IPS-18a (cell line): ENCODE data around the gene CARMIL3.
"Not testable (repeated sequence)": the region's sequence is repeated elsewhere in the genome, so short reads cannot be mapped to it uniquely, and the experiment has no call there.

ENCODE experiments used
- H3K27ac ChIP-seq: one replicate; pipeline ENCODE4 v1.5.1; 2013; ENCODE audit warnings: low read length
- H3K27me3 ChIP-seq: one replicate; pipeline ENCODE4 v1.6.1; 2013; ENCODE audit warnings: mild to moderate bottlenecking, low read length; ENCODE audit not compliant: control insufficient read depth, insufficient read depth
- H3K36me3 ChIP-seq: one replicate; pipeline ENCODE4 v1.6.1; 2013; ENCODE audit warnings: low read depth, low read length; ENCODE audit not compliant: control insufficient read depth
- H3K4me1 ChIP-seq: one replicate; pipeline ENCODE4 v1.6.1; 2013; ENCODE audit warnings: low read depth, low read length; ENCODE audit not compliant: control insufficient read depth
- H3K4me3 ChIP-seq: one replicate; pipeline ENCODE4 v1.5.1; 2013; ENCODE audit warnings: low read length
- H3K9ac ChIP-seq: one replicate; pipeline ENCODE4 v1.6.1; 2013; ENCODE audit warnings: mild to moderate bottlenecking, low read length, moderate library complexity
- H3K9me3 ChIP-seq: one replicate; pipeline ENCODE4 v1.6.1; 2013; ENCODE audit warnings: low read depth, low read length; ENCODE audit not compliant: control insufficient read depth

CARMIL3 gene

DNA sequence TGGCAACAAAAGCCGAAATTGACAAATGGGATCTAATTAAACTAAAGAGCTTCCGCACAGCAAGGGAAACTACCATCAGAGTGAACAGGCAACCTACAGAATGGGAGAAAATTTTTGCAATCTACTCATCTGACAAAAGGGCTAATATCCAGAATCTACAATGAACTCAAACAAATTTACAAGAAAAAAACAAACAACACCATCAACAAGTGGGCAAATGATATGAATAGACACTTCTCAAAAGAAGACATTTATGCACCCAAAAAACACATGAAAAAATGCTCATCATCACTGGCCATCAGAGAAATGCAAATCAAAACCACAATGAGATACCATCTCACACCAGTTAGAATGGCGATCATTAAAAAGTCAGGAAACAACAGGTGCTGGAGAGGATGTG lies 22.1 kb upstream of the CARMIL3 start:
- not testable (repeated sequence) for H3K27me3 ChIP-seq, H3K9me3 ChIP-seq, H3K4me1 ChIP-seq, H3K9ac ChIP-seq, H3K27ac ChIP-seq, H3K4me3 ChIP-seq, H3K36me3 ChIP-seq

DNA sequence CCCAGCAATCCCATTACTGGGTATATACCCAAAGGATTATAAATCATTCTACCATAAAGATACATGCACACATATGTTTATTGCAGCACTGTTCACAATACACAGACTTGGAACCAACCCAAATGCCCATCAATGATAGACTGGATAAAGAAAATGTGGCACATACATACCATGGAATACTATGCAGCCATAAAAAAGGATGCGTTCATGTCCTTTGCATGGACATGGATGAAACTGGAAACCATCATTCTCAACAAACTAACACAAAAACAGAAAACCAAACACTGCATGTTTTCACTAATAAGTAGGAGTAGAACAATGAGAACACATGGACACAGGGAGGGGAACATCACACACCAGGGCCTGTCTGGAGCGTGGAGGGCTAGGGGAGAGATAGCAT lies 20.5 kb upstream of the CARMIL3 start:
- H3K9ac ChIP-seq, H3K4me3 ChIP-seq, H3K9me3 ChIP-seq, H3K4me1 ChIP-seq, H3K27me3 ChIP-seq, H3K27ac ChIP-seq, H3K36me3 ChIP-seq: not testable (repeated sequence)

DNA sequence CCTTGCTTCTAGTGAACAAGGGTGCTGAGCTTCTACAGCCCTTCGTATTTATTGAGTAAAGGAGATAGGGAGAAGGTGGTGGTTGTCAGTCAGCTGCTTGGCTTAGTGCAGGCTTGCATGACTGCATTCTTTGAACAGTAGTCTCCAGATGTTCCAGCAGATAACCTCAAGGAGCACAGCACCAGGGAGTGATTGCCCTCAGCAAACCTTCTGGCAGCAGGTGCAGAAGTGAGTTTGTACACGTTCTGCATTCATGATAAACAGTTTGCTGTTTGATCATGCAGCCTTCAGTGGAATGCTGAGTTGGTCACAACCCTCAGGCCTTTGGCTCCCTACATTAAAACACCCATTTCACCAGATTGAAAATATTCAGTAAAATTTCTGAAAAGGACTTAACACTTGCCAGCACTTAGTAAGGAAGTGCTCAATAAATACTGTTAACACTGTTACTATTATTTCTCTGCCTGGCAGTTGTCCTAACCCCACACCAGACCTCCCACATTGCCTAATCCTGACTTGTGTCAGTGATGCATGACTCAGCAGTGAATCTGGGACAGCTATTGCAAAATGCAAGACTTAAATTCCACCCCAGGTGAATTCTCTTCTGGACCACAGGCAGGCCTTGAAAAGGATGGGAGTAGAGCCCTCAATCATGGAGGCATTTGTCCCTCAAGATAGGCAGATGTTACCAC lies 18.9 kb upstream of the CARMIL3 start:
- H3K27me3 ChIP-seq: no peaks in the 10 kb centered on the region
- H3K4me1 ChIP-seq: no peaks in the 10 kb centered on the region
- H3K36me3 ChIP-seq: no peaks in the 10 kb centered on the region
- no peaks in the 10 kb centered on the region for H3K9me3 ChIP-seq
- no peak overlapping the region for H3K4me3 ChIP-seq
- no peak overlapping the region for H3K27ac ChIP-seq
- no peak overlapping the region for H3K9ac ChIP-seq

DNA sequence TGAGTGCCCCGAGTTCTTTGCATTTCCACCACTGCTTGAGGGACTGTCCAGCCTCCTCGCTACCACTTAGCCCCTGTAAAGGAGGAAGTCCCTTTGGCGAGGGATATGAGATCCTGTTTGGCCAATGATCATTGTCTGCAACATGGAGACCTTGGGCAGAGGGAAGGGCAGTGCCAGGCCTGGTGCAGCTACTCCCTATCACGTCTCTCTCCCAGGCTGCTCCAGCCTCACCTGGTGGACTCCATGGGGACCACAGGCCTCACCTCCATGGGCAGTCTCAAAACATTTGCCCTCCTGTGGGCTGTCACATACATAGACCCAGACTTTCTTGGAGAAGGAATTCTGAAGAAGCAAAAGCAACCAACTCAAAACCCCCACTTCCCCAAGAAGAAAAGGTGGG lies 16.0 kb upstream of the CARMIL3 start:
- H3K27me3 ChIP-seq, H3K9ac ChIP-seq, H3K4me1 ChIP-seq, H3K9me3 ChIP-seq, H3K36me3 ChIP-seq, H3K27ac ChIP-seq: not testable (repeated sequence)
- H3K4me3 ChIP-seq: peak overlapping the region; percentile 81

DNA sequence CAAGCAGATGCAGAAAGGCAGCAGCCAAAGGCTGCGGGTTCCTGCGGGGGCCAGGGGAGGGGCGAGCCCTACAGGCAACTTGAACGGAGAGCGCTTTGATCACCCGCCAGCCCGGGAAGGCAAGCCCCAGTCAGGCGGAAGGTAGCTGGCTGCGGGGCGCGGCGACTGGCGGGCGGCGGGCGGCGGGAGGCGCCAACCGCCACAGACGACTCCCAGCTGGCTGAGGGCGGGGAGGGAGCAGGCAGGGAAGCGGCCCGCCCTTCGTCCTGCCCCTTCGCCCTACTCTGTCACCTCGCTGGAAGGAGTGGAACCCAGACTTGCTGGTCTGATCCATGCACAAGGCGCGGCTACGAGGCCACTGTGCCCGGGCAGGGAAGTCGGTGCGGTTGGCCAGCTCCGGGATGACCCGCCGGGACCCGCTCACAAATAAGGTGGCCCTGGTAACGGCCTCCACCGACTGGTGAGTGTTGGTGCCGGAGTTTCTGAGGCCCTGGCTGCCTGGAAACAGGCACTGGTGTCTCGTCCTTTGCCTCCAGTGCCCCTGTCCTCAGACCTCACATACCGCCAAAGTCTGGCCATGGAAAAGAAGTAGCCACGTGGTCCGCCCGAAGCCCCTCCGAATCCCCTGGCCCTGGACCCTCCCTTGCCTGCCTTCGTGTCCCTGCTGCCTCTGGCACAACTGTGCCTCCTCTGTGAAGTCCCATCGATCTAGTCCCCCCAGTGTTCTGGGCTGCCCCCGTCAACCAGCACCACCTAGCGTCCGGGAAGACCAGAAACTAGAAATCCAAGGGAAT lies 15.4 kb upstream of the CARMIL3 start:
- H3K4me1 ChIP-seq: no peaks in the 10 kb centered on the region
- H3K36me3 ChIP-seq: no peaks in the 10 kb centered on the region
- H3K27ac ChIP-seq: no peak overlapping the region
- peak overlapping the region; percentile 74 for H3K9ac ChIP-seq
- H3K4me3 ChIP-seq: peak overlapping the region; percentile 81
- no peaks in the 10 kb centered on the region for H3K27me3 ChIP-seq
- H3K9me3 ChIP-seq: no peaks in the 10 kb centered on the region

DNA sequence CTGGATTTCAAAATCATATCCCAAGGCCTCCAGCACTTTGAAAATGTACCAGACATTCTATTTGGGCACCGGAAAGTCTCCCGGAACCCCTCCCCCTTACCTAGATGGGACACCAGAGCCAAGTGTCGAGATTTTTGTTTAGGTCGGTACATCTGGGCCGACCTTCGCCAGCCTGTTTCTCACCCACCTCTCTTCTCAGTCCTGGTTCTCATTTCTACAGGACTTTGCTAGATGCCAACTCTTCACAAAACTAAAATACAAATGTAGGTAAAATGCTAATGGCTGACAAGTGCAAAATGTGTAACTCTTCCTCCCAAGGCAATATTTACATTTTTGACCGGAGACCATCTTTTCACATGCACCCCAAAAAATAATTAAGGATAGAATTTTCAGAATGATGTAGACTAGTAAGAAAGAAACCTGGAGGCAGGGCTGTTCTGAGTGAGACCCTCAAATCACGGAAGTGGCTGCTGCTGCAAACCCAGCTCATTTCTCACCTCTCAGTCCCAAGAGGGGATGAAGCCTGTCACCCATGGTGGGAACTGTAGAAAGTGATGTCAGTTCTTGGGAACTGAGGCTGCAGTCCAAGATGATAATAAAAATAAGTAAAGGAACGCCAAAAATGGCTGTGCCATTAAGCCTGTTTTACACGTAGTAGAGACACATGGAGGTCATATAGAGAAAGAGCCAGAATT lies 14.7 kb upstream of the CARMIL3 start:
- H3K27ac ChIP-seq, H3K9ac ChIP-seq, H3K9me3 ChIP-seq: not testable (repeated sequence)

DNA sequence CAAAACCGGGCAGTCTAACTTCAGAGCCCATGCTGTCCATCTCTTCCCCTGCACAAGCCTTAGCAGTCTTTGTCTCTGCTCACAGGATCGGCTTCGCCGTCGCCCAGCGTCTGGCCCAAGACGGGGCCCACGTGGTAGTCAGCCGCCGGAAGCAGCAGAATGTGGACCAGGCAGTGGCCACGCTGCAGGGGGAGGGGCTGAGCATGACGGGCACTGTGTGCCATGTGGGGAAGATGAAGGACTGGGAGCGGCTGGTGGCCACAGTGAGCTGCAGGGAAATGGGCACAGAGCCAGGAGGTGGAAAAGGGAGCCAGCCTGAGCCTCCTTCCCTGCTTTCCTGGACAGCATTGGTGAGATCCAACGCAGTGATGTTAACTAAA lies 14.2 kb upstream of the CARMIL3 start:
- Histone ChIP-seq H3K9me3 (no peaks in the 10 kb centered on the region), H3K9ac (no peak overlapping the region), H3K4me3 (no peak overlapping the region), H3K36me3 (no peaks in the 10 kb centered on the region), H3K27ac (no peak overlapping the region), H3K4me1 (no peaks in the 10 kb centered on the region), H3K27me3 (no peaks in the 10 kb centered on the region)

More for the DNA sequence above, 14.7 kb upstream of the CARMIL3 start:
- H3K27me3 ChIP-seq, H3K36me3 ChIP-seq, H3K4me1 ChIP-seq: not testable (repeated sequence)
- H3K4me3 ChIP-seq: peak overlapping the region; percentile 81

DNA sequence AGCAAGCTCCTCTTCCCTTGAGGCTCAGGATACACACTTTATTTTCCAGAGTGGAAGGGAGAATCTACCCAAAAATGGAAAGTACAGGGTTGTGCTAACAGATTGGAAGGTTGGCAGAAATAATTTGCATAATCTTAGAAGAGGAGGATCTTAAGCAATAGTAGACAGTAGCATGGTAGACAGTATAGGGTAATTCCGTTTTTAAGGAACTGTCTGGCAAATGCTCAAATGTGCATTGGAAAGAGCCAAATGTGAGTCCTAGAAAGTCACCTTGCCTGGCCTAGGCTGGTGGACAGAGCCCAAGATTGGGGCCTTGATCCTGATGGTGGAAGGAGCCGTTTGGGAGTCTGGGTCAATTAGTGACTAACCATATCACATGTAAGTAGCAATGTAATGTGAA lies 13.1 kb upstream of the CARMIL3 start:
- no peak overlapping the region for H3K4me3 ChIP-seq

DNA sequence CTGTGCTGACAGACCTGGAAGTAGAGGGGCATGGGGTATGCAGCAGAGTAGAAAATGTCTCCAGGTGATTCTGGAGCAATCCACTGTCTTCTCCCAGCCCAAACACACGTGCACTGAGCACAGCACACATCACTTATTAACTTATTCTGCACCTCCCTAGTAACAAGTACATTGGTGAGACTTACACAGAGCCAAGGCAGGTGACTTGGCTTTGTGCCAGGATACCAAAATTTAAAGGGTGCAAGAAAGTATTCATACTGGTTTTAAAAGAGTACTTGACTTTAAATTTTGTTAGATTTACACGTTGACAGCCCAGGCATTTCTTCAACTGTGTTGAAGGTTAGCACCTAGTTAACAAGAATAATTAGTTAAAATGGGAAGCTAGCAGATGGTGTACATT lies 11.1 kb upstream of the CARMIL3 start:
- Histone ChIP-seq H3K4me1 (no peaks in the 10 kb centered on the region), H3K9me3 (no peaks in the 10 kb centered on the region), H3K4me3 (no peak overlapping the region), H3K36me3 (no peaks in the 10 kb centered on the region), H3K27me3 (no peaks in the 10 kb centered on the region), H3K9ac (no peak overlapping the region), H3K27ac (no peak overlapping the region)

More for the DNA sequence above, 13.1 kb upstream of the CARMIL3 start:
- no peak overlapping the region for H3K27ac ChIP-seq
- H3K27me3 ChIP-seq: no peaks in the 10 kb centered on the region
- H3K36me3 ChIP-seq: no peaks in the 10 kb centered on the region
- H3K9ac ChIP-seq: no peak overlapping the region
- H3K4me1 ChIP-seq: no peaks in the 10 kb centered on the region
- no peaks in the 10 kb centered on the region for H3K9me3 ChIP-seq

DNA sequence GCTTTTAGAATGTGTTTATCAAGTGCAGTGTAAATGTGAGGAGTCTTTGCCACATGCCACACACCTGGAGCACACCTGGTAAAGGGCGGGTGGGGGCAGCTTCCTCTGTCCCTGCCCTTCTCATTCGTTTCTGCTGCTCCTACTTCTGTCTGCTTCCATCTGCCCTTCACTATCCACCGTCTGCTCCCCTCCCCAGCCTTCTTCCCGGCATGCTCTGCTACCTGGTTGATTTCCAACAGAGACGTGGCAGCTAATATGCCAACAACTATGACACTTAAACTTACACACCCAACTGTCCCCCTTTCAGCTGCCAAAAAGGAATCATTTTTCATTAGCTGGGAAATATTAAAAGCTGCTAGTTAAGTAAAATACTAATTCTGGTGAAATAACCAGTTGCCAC lies 9.1 kb upstream of the CARMIL3 start:
- Histone ChIP-seq H3K9me3 (no peaks in the 10 kb centered on the region), H3K36me3 (no peaks in the 10 kb centered on the region), H3K4me3 (no peak overlapping the region), H3K9ac (no peak overlapping the region), H3K4me1 (no peaks in the 10 kb centered on the region), H3K27ac (no peak overlapping the region), H3K27me3 (no peaks in the 10 kb centered on the region)

DNA sequence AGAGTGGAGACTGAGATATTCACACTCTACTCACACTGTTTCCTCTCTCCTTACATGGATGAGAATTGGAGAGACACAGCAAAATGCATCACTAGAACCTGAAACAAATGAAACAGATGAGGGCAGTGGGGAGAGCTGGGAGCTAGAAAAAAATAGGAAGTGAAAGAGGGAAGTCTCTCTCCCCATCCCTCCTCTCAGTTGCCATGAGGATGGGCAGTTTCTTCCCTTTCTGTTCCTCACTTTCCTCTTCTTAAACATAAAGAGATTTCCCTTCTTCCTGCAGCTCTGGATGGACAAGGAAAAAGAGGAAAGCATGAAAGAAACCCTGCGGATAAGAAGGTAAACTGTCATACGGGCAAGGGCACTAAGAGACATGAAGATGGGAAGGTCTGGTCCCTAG lies 2.8 kb upstream of the CARMIL3 start:
- H3K27me3 ChIP-seq: not testable (repeated sequence)

More for the DNA sequence above, 2.8 kb upstream of the CARMIL3 start:
- H3K9ac ChIP-seq, H3K36me3 ChIP-seq, H3K4me3 ChIP-seq, H3K4me1 ChIP-seq, H3K9me3 ChIP-seq, H3K27ac ChIP-seq: not testable (repeated sequence)
